ENCODE results near the gene DUSP21. TPM values are rescaled to one million over a fixed set of nuclear protein-coding genes. Genes with fewer than 3 reads are reported as not detected.
"Not testable (repeated sequence)": the region's sequence is repeated elsewhere in the genome, so short reads cannot be mapped to it uniquely, and the experiment has no call there.

The DUSP21 gene
- polyA plus RNA-seq, 2 of the 4 experiments (the other 2 are of a cell fraction): not detected

DNA sequence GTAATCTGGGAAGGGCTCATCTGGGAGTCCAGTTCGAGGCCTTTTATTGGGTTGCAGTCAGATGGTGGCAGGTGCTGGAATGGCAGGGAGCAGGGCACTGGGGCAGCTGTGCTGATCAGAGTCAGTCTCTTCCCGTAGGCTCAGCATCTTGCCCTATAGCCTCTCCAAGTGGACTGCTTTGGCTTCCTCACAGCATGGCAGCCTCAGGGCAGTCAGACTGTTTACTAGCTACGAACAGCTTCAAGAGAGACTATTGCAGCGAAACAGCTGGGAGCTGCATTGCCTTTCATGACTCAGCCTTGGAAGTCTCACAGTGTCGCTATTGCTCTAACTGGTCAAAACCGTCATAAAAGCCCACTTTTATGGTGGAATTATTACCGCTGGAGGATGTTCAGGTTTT lies 26.8 kb upstream of the DUSP21 start:
- Histone ChIP-seq H3K9me3 (no peaks in the 10 kb centered on the region), H3K27ac (no peak overlapping the region), H3K4me2 (no peak overlapping the region), H3K4me3 (no peak overlapping the region), H3K4me1 (no peaks in the 10 kb centered on the region)
- WGBS (ENCODE audit: missing lambda C conversion rate): 72% methylated on average over 7 of the region's 7 CpGs
- no peak for FAIRE-seq
- no peak for ATAC-seq
- DNase-seq (ENCODE audit: low read depth in 1 of 2, low spot score in 1 of 2): no peak
- ChIA-PET CTCF (no interaction called here), POLR2A (no interaction called here)
- TF ChIP-seq RARB (CRISPR knock-in tag; IDR thresholded peaks at IDR 0.05) (no peak), GATA3 (IDR thresholded peaks at IDR 0.05; ENCODE audit: borderline replicate concordance) (no peak), CBX2 (IDR thresholded peaks at IDR 0.05; ENCODE audit: borderline replicate concordance, low read depth) (no peak), MAZ (IDR thresholded peaks at IDR 0.05; ENCODE audit: borderline replicate concordance, low read depth, low read length) (no peak)

DNA sequence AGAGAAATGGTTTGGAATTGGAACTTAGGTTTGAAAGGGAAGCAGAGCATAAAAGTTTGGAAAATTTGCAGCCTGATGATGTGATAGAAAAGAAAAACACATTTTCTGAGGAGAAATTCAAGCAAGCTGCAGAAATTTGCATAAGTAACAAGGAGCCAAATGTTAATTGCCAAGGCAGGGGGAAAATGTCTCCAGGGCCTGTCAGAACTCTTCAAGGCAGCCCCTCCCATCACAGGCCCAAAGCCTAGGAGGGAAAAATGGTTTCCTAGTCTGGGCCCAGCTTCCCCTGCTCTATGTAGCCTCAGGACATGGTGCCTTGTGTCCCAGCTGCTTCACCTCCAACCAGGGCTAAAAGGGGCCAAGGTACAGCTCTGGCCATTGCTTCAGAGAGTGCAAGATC lies 21.2 kb upstream of the DUSP21 start:
- Histone ChIP-seq H3K4me3 (no peak overlapping the region), H3K4me2 (no peak overlapping the region), H3K9me3 (no peaks in the 10 kb centered on the region), H3K4me1 (peaks cover 4% of the 10 kb centered on the region; the same call in 2 of the 3 replicates), H3K27ac (no peak overlapping the region)
- CTCF ChIA-PET: interaction anchor here (0.6 kb wide), 1 partner anchor 638 kb away, joined by 3 read pairs; no protein-coding TSS in a partner anchor
- POLR2A ChIA-PET: no interaction called here
- DNase-seq (ENCODE audit: low read depth in 1 of 2, low spot score in 1 of 2): no peak
- TF ChIP-seq CHD2 (IDR thresholded peaks at IDR 0.05; ENCODE audit: low read length, partially characterized antibody) (no peak), TP53 (CRISPR knock-in tag; IDR thresholded peaks at IDR 0.05) (no peak), CEBPB (IDR thresholded peaks at IDR 0.05) (no peak), KDM5A (IDR thresholded peaks at IDR 0.05) (no peak), HEYL (CRISPR knock-in tag; IDR thresholded peaks at IDR 0.05) (no peak), KDM1A (IDR thresholded peaks at IDR 0.05; ENCODE audit: low read depth) (no peak), HOXB5 (CRISPR knock-in tag; IDR thresholded peaks at IDR 0.05) (no peak)
- TF ChIP-seq, protein P1, sequence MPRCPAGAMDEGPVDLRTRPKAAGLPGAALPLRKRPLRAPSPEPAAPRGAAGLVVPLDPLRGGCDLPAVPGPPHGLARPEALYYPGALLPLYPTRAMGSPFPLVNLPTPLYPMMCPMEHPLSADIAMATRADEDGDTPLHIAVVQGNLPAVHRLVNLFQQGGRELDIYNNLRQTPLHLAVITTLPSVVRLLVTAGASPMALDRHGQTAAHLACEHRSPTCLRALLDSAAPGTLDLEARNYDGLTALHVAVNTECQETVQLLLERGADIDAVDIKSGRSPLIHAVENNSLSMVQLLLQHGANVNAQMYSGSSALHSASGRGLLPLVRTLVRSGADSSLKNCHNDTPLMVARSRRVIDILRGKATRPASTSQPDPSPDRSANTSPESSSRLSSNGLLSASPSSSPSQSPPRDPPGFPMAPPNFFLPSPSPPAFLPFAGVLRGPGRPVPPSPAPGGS (IDR thresholded peaks at IDR 0.05): no peak
- TF ChIP-seq, protein P2, sequence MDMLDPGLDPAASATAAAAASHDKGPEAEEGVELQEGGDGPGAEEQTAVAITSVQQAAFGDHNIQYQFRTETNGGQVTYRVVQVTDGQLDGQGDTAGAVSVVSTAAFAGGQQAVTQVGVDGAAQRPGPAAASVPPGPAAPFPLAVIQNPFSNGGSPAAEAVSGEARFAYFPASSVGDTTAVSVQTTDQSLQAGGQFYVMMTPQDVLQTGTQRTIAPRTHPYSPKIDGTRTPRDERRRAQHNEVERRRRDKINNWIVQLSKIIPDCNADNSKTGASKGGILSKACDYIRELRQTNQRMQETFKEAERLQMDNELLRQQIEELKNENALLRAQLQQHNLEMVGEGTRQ (IDR thresholded peaks at IDR 0.05): no peak
- no peak for ATAC-seq
- no peak for FAIRE-seq

DNA sequence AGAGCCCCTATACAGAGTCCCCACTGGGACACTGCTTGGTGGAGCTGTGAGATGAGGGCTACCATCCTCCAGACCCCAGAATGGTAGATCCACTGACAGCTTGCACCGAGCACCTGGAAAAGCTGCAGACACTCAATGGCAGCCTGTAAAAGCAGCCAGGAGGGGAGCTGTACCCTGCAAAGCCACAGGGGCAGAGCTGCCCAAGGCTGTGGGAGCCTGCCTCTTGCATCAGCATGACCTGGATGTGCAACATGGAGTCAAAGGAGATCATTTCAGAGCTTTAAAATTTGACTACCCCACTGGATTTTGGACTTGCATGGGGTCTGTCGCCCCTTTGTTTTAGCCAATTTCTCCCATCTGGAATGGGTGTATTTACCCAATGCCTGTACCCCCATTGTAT lies 20.6 kb upstream of the DUSP21 start:
- ATAC-seq; FAIRE-seq; H3K4me3 ChIP-seq; POLR2A ChIA-PET; H3K27ac ChIP-seq; H3K9me3 ChIP-seq; DNase-seq (ENCODE audit: low read depth in 1 of 2, low spot score in 1 of 2); CTCF ChIA-PET; H3K4me2 ChIP-seq; H3K4me1 ChIP-seq: not testable (repeated sequence)
- 86% methylated on average over 1 of the region's 2 CpGs for WGBS (ENCODE audit: missing lambda C conversion rate)

DNA sequence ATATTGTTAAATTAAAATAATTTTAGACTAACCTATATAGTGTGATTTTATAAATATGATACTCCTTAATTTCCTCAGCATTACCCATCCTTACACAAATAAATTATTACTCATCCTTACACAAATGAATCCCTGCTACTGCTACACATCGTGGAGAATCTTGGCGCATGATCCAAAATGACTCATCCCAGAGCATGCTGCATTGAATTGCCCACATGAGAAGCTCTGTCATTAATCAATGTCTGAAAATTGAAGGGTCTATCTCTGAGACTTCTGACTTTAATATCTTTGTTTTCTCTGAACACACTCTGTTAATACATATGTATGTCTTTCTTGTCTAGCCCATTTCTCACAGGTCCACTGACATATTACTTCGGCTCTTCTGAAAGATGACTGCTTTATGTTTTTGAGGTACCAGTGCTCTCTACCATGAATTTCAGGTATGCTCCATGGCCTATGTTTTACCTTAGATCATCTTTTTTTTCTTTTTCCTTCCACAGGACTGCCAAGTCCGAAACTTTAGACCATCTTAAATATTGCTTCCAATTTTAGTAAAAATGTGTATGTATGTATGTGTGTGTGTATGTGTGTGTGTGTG lies 15.7 kb upstream of the DUSP21 start:
- ChIA-PET POLR2A (no interaction called here), CTCF (no interaction called here)
- FAIRE-seq (peak; percentile 77), DNase-seq (ENCODE audit: low read depth in 1 of 2, low spot score in 1 of 2) (peak; percentile 58 to 69), ATAC-seq (peak; percentile 92 to 93; a peak in 5 of 6 replicates)
- Histone ChIP-seq H3K4me1 (peaks cover 23% of the 10 kb centered on the region), H3K4me3 (no peak overlapping the region), H3K4me2 (peak overlapping the region; percentile 55), H3K27ac (no peak overlapping the region; a peak in 1 of 6 replicates), H3K9me3 (no peaks in the 10 kb centered on the region)
- TF ChIP-seq FOSL2 (IDR thresholded peaks at IDR 0.05): peak; percentile 77
- TF ChIP-seq FOSL2 (CRISPR knock-in tag; IDR thresholded peaks at IDR 0.05): peak; percentile 92
- TF ChIP-seq MAFK (IDR thresholded peaks at IDR 0.05; ENCODE audit: partially characterized antibody): no peak
- peak; percentile 90 for TF ChIP-seq HOXB5 (CRISPR knock-in tag; IDR thresholded peaks at IDR 0.05)
- TF ChIP-seq, protein P3, sequence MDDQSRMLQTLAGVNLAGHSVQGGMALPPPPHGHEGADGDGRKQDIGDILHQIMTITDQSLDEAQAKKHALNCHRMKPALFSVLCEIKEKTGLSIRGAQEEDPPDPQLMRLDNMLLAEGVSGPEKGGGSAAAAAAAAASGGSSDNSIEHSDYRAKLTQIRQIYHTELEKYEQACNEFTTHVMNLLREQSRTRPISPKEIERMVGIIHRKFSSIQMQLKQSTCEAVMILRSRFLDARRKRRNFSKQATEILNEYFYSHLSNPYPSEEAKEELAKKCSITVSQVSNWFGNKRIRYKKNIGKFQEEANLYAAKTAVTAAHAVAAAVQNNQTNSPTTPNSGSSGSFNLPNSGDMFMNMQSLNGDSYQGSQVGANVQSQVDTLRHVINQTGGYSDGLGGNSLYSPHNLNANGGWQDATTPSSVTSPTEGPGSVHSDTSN (IDR thresholded peaks at IDR 0.05): no peak
- peak; percentile 66 for TF ChIP-seq JUNB (IDR thresholded peaks at IDR 0.05)
- no peak for TF ChIP-seq RCOR1 (IDR thresholded peaks at IDR 0.05; ENCODE audit: low read depth, low read length)
- TF ChIP-seq, protein P4, sequence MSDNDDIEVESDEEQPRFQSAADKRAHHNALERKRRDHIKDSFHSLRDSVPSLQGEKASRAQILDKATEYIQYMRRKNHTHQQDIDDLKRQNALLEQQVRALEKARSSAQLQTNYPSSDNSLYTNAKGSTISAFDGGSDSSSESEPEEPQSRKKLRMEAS (IDR thresholded peaks at IDR 0.05): peak; percentile 62
- TF ChIP-seq HOXA7 (CRISPR knock-in tag; IDR thresholded peaks at IDR 0.05): no peak
- 24% methylated on average over 4 of the region's 4 CpGs for WGBS (ENCODE audit: missing lambda C conversion rate)
